ENCODE results near the gene NAV2. TPM values are rescaled to one million over a fixed set of nuclear protein-coding genes. Genes with fewer than 3 reads are reported as not detected.

Gene NAV2
- total RNA-seq, 1 experiment from 2014 or later, result 23.3 TPM

GRCh38 chr11:20089367-20089766 is 376.7 kb downstream of the NAV2 start:
- POLR2A ChIA-PET (ENCODE audit: unreplicated experiment), result no interaction called here
- Histone ChIP-seq H3K4me3 (no peak overlapping the region), H3K79me2 (ENCODE audit: low read depth) (no peaks in the 10 kb centered on the region), H3K36me3 (ENCODE audit: low read depth) (0 out of 2 replicates have a peak, but pooled peaks cover under 1% of the 10 kb centered on the region), H3K4me1 (replicated peaks; ENCODE audit: insufficient read depth) (no peaks in the 10 kb centered on the region), H3K9me2 (ENCODE audit: insufficient read depth) (peaks cover 2% of the 10 kb centered on the region; the same call in 1 of the 2 replicates), H3K27me3 (ENCODE audit: insufficient read depth, low read depth) (no peaks in the 10 kb centered on the region), H2AFZ (no peak overlapping the region), H4K20me1 (ENCODE audit: insufficient read depth) (no peaks in the 10 kb centered on the region), H3F3A (ENCODE audit: insufficient read depth, low read depth) (no peaks in the 10 kb centered on the region), H3K27ac (no peak overlapping the region), H3K9me3 (ENCODE audit: insufficient read depth, low read depth) (no peaks in the 10 kb centered on the region), H3K4me2 (no peak overlapping the region)
- no peak for DNase-seq
- BruUV-seq (replicated peaks), result no TSS peak
- CTCF ChIA-PET, result interaction anchor here (0.7 kb wide), 1 partner anchor 186 kb away, joined by 4 read pairs; no protein-coding TSS in a partner anchor
- no peak for TF ChIP-seq EZH2 (IDR thresholded peaks at IDR 0.05; ENCODE audit: low read depth)
- no peak for TF ChIP-seq CTCF (conservative IDR thresholded peaks at IDR 0.05)
- intact Hi-C loops (cut with micrococcal nuclease; ENCODE audit: unreplicated experiment), result no loop called here

- no peak overlapping the region for H3K27ac ChIP-seq
- no peaks in the 10 kb centered on the region for H3F3A ChIP-seq (ENCODE audit: insufficient read depth, low read depth)
- no peaks in the 10 kb centered on the region for H3K27me3 ChIP-seq (ENCODE audit: insufficient read depth, low read depth)
- H3K9me3 ChIP-seq (ENCODE audit: insufficient read depth, low read depth), result no peaks in the 10 kb centered on the region
- H4K20me1 ChIP-seq (ENCODE audit: insufficient read depth), result no peaks in the 10 kb centered on the region
- no peaks in the 10 kb centered on the region for H3K4me1 ChIP-seq (replicated peaks; ENCODE audit: insufficient read depth)
- H3K36me3 ChIP-seq (ENCODE audit: low read depth), result 0 out of 2 replicates have a peak, but pooled peaks cover 3% of the 10 kb centered on the region
- H3K4me2 ChIP-seq, result no peak overlapping the region
- TF ChIP-seq CTCF (conservative IDR thresholded peaks at IDR 0.05) (no peak), EZH2 (IDR thresholded peaks at IDR 0.05; ENCODE audit: low read depth) (no peak)
- intact Hi-C loops (cut with micrococcal nuclease; ENCODE audit: unreplicated experiment), result no loop called here
- H3K79me2 ChIP-seq (ENCODE audit: low read depth), result no peaks in the 10 kb centered on the region
- no peak for DNase-seq
- ChIA-PET CTCF (interaction anchor here (0.7 kb wide), 2 partner anchors 187 to 830 kb away, joined by 4 read pairs; no protein-coding TSS in a partner anchor), POLR2A (ENCODE audit: unreplicated experiment) (no interaction called here)
- H2AFZ ChIP-seq, result no peak overlapping the region
- BruUV-seq (replicated peaks), result no TSS peak
- H3K4me3 ChIP-seq, result no peak overlapping the region
- peaks cover 2% of the 10 kb centered on the region; the same call in 1 of the 2 replicates for H3K9me2 ChIP-seq (ENCODE audit: insufficient read depth)
Measured at GRCh38 chr11:20089796-20090653, 377.4 kb downstream of the NAV2 start.

- Histone ChIP-seq H3K36me3 (ENCODE audit: low read depth) (0 out of 2 replicates have a peak, but pooled peaks cover 3% of the 10 kb centered on the region), H3K9me2 (ENCODE audit: insufficient read depth) (peaks cover 2% of the 10 kb centered on the region; the same call in 1 of the 2 replicates)
Measured at GRCh38 chr11:20090654-20091374, 378.2 kb downstream of the NAV2 start.

More at GRCh38 chr11:20090654-20091374, 378.2 kb downstream of the NAV2 start:
- BruUV-seq (replicated peaks), result no TSS peak
- ChIA-PET POLR2A (ENCODE audit: unreplicated experiment) (no interaction called here), CTCF (interaction anchor here (0.7 kb wide), 1 partner anchor 831 kb away, joined by 4 read pairs; no protein-coding TSS in a partner anchor)
- Histone ChIP-seq H3K4me3 (no peak overlapping the region), H3F3A (ENCODE audit: insufficient read depth, low read depth) (no peaks in the 10 kb centered on the region), H3K27me3 (ENCODE audit: insufficient read depth, low read depth) (no peaks in the 10 kb centered on the region), H3K4me1 (replicated peaks; ENCODE audit: insufficient read depth) (no peaks in the 10 kb centered on the region), H3K27ac (no peak overlapping the region), H2AFZ (no peak overlapping the region), H3K9me3 (ENCODE audit: insufficient read depth, low read depth) (no peaks in the 10 kb centered on the region), H4K20me1 (ENCODE audit: insufficient read depth) (no peaks in the 10 kb centered on the region), H3K79me2 (ENCODE audit: low read depth) (no peaks in the 10 kb centered on the region), H3K4me2 (no peak overlapping the region)
- intact Hi-C loops (cut with micrococcal nuclease; ENCODE audit: unreplicated experiment), result no loop called here
- no peak for DNase-seq
- TF ChIP-seq CTCF (conservative IDR thresholded peaks at IDR 0.05) (no peak), EZH2 (IDR thresholded peaks at IDR 0.05; ENCODE audit: low read depth) (no peak)

Measured in PC-9 (cell line).